RWPE1 (cell line): Measurements from ENCODE around the gene WWOX.

Source experiments
- CTCF ChIA-PET: fragments of 350-600 bp; sonication (Branson Sonifier 250); formaldehyde crosslinking; extraction: SDS; loops from one replicate; lab custom pipeline; 2021; lab: Yijun Ruan, JAX
- POLR2A ChIA-PET: fragments of 400-600 bp; formaldehyde crosslinking; extraction: SDS; loops from one replicate; lab custom pipeline; 2020; ENCODE audit warnings: antibody characterized with exemption; ENCODE audit not compliant: low non-redundant PET; lab: Yijun Ruan, JAX
- DNase-seq: peaks from one replicate; pipeline ENCODE4 v3.0.0; 2012; ENCODE audit warnings: low spot score
- H3K27ac ChIP-seq: fragments of 450-650 bp; 2 replicates; pipeline ENCODE4 v1.5.1; 2017
- TF ChIP-seq, protein P1 (sequence below): fragments of 450-650 bp; conservative IDR thresholded peaks from 2 replicates; pipeline ENCODE4 v1.5.1; 2017; ENCODE audit warnings: low read depth, mild to moderate bottlenecking

WWOX gene

DNA sequence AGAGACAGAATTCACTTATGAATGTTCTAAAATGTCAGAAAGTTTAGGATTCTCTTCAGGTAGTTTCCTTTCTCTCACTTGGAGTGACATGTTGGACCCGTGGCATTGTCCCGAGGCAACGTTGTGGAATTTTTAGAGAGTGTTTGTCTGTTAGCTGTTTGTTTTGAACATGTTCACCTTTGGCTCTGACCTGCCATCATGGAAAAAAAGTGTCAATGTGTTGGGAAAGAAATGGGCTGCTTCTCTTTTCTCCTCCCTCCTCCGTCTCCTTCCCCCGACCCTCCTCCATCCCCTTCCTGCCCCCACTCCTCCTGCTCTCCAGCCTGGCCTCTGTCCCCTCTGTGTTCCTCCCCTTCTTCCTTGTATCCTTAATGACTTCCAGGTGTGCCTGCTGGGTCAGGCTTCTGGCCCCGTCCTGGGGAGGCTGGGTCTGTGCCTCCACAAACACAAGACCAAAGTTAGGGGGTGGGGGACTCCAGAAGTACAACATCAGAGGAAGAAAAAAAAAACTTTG, 1038.0 kb downstream of the WWOX start:
- POLR2A ChIA-PET, result no interaction called here
- TF ChIP-seq, protein P1, sequence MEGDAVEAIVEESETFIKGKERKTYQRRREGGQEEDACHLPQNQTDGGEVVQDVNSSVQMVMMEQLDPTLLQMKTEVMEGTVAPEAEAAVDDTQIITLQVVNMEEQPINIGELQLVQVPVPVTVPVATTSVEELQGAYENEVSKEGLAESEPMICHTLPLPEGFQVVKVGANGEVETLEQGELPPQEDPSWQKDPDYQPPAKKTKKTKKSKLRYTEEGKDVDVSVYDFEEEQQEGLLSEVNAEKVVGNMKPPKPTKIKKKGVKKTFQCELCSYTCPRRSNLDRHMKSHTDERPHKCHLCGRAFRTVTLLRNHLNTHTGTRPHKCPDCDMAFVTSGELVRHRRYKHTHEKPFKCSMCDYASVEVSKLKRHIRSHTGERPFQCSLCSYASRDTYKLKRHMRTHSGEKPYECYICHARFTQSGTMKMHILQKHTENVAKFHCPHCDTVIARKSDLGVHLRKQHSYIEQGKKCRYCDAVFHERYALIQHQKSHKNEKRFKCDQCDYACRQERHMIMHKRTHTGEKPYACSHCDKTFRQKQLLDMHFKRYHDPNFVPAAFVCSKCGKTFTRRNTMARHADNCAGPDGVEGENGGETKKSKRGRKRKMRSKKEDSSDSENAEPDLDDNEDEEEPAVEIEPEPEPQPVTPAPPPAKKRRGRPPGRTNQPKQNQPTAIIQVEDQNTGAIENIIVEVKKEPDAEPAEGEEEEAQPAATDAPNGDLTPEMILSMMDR, result no peak
- CTCF ChIA-PET, result interaction anchor here (0.7 kb wide), 1 partner anchor 447 kb away, joined by 4 read pairs; no protein-coding TSS in a partner anchor

DNA sequence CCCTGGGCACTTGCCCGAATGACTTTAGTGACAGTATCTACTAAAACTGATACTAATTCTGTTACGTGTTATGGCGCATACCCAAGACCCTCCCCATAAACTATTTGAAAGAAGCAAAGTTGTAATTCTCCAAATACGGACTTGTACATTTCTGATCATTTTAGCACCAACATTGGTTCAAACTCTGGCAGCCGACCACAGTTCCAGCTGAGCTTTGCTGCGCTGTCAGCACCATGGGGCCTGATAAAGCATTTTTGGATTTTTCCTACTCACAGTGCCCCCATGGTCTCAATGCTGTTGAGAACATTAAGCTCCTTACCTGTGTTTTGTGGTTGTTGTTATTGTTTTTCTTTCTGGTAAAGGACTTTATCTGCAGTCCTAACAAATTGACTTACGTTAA, 1040.3 kb downstream of the WWOX start:
- TF ChIP-seq, protein P1, result no peak
- POLR2A ChIA-PET, result no interaction called here
- CTCF ChIA-PET, result interaction anchor here (0.6 kb wide), 1 partner anchor 37 kb away, joined by 3 read pairs; no protein-coding TSS in a partner anchor

More for the DNA sequence above, 1038.0 kb downstream of the WWOX start:
- DNase-seq, result no peak
- no peak overlapping the region for H3K27ac ChIP-seq

DNA sequence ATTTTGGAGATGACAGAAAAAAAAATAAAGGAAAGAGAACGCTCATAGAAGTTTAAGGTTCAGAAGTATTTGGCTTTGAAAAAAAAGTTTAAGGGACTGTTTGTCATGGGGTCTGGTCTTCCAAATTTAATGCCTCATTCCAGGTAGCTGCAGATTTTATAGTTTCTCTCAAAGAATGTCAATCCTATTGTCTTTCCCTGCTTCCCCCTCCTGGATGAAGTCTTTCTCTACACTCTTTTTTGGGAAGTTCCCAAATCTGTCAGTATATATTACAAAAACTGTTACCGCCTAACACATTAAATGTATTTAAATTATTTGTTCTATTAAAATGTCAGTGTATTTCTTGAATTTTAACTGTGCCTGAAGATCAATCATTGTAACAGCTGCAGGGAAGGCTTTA, 1043.6 kb downstream of the WWOX start:
- DNase-seq, result no peak
- ChIA-PET CTCF (interaction anchor here (0.7 kb wide), 1 partner anchor 760 kb away, joined by 4 read pairs; no protein-coding TSS in a partner anchor), POLR2A (no interaction called here)
- TF ChIP-seq, protein P1, result no peak
- H3K27ac ChIP-seq, result no peak overlapping the region

More for the DNA sequence above, 1040.3 kb downstream of the WWOX start:
- no peak for DNase-seq
- H3K27ac ChIP-seq, result no peak overlapping the region

DNA sequence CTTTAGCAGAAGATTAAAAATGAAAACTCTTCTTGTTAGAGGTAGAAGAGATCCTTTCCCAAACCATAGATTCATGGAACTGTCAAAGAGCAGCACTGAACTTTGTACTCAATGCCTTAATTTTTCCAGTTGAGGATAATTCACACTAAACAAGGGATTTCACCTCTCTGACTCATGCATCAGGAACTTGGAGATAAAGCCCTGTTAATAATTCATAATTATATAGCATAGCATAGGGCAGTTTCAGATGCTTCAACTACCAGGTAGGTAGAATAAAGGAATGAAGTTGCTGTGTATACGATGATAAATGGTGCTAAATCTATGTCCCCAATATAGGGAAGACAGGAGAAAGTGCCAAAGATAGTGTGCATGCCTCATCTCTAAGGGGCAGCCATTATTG, 1050.7 kb downstream of the WWOX start:
- ChIA-PET POLR2A (no interaction called here), CTCF (no interaction called here)
- H3K27ac ChIP-seq, result no peak overlapping the region
- TF ChIP-seq, protein P1, result no peak
- no peak for DNase-seq

DNA sequence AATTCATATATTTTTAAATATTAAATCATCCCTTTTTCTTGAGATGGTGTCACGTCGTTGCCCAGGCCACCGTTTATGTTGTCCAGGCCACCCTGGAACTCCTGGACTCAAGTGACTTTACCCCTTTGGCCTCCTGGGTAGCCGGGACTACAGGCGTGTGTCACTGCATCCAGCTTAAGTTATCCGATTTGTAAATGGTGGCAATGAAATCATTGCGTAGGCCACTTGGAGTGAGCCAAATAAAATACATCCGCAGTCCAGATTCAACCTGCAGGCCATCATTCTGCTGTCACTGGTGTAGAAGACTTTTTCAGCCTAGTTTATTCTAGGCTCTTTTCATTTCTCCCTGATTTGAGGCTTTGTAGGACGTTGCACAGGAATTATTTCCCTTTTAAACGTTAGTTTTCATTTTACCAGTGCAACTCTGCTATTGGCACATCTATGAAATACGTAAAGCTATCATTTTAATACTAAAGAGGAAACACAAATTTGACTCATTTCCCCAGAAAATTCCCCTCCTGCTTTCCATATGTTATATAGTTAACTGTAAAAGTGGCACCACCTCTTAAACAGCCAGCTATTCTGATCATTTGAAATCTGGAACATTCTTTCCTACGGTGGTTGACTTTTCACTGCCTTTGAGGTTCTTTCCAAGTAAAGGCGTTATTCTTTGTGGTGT, 1051.3 kb downstream of the WWOX start:
- ChIA-PET CTCF (interaction anchor here (0.6 kb wide), 1 partner anchor 8 kb away, joined by 3 read pairs; no protein-coding TSS in a partner anchor), POLR2A (no interaction called here)
- H3K27ac ChIP-seq, result no peak overlapping the region
- TF ChIP-seq, protein P1, result no peak
- DNase-seq, result no peak

DNA sequence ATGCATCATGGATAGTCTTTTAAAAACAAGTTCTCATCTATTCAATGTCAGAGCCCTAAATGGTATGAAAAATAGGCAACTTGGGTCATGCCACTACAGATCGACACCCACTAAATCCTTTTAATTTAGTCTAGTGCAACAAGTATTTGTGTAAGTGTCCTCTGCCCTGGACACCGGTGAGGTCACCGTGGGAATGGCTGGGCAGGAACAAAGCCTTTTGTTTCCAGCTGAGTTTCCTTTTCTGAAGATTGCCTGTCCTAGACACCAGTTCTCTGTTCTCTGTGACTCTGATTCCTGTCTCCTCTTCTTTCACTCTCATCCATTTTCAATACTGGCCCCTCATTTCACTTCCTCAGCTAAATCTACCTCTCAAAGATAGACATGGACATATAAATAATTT, 1054.6 kb downstream of the WWOX start:
- ChIA-PET POLR2A (no interaction called here), CTCF (interaction anchor here (0.6 kb wide), 1 partner anchor 1054 kb away, joined by 3 read pairs; no protein-coding TSS in a partner anchor)
- no peak for DNase-seq
- H3K27ac ChIP-seq, result no peak overlapping the region
- TF ChIP-seq, protein P1, result no peak
